Nephron (organoid): ENCODE measurements around the gene SEL1L.
"Not testable (repeated sequence)": the region's sequence is repeated elsewhere in the genome, so short reads cannot be mapped to it uniquely, and the experiment has no call there.

ENCODE experiments used
- H3K27ac Mint-ChIP-seq, 3 experiments: 2 replicates each; pipeline ENCODE4 v1.8.0; 2020; ENCODE audit warnings: mixed read lengths in 3 of 3, mild to moderate bottlenecking in 2 of 3, moderate library complexity in 1 of 3
- H3K27me3 Mint-ChIP-seq: 2 replicates; pipeline ENCODE4 v1.8.0; 2021; ENCODE audit warnings: low read depth, mild to moderate bottlenecking, moderate library complexity, mixed read lengths
- H3K36me3 Mint-ChIP-seq: 2 replicates; pipeline ENCODE4 v1.8.0; 2020; ENCODE audit warnings: low read depth, mixed read lengths
- H3K4me1 Mint-ChIP-seq: 2 replicates; pipeline ENCODE4 v1.8.0; 2020; ENCODE audit warnings: mixed read lengths
- H3K4me3 Mint-ChIP-seq, 3 experiments: 2 replicates each; pipeline ENCODE4 v1.8.0; 2020; ENCODE audit warnings: mild to moderate bottlenecking in 3 of 3, mixed read lengths in 3 of 3, moderate library complexity in 2 of 3
- H3K9me3 Mint-ChIP-seq: 2 replicates; pipeline ENCODE4 v1.8.0; 2020; ENCODE audit warnings: mixed read lengths
- TF ChIP-seq, protein P1 (sequence below), 3 experiments: fragments of 200-600 bp; sonication (generic); IDR thresholded peaks; one replicate each; pipeline ENCODE4 v1.5.0; 2021; ENCODE audit warnings: antibody characterized with exemption in 3 of 3; ENCODE audit not compliant: unreplicated experiment in 3 of 3

Gene SEL1L

DNA sequence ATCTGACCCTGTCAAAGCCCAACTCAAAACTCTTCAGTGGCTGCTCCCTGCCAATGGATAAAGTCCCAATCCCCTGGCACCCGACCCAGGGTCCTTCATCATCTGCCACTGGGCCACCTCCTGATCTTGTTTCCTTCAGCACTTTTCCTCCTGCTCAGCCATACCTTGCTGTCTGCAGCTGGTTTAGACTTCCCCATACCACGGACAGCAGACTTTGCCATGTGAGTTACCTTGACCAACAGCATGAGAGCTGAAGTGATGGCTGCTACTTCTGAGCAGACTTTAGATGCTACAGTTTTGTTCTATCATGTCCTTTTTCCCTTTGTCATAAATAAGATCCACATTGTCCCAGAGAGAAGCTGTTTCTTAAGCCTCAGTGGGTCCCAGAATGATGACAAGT lies 100.3 kb downstream of the SEL1L start:
- Mint-ChIP-seq H3K36me3 (no peaks in the 10 kb centered on the region), H3K4me1 (peaks cover 28% of the 10 kb centered on the region), H3K27me3 (peaks cover 65% of the 10 kb centered on the region), H3K9me3 (no peaks in the 10 kb centered on the region), H3K27ac (peak overlapping the region in 2 of 3 experiments; percentile 3 to 39), H3K4me3 (peak overlapping the region; percentile 18 to 82 (median 31))
- TF ChIP-seq, protein P1, sequence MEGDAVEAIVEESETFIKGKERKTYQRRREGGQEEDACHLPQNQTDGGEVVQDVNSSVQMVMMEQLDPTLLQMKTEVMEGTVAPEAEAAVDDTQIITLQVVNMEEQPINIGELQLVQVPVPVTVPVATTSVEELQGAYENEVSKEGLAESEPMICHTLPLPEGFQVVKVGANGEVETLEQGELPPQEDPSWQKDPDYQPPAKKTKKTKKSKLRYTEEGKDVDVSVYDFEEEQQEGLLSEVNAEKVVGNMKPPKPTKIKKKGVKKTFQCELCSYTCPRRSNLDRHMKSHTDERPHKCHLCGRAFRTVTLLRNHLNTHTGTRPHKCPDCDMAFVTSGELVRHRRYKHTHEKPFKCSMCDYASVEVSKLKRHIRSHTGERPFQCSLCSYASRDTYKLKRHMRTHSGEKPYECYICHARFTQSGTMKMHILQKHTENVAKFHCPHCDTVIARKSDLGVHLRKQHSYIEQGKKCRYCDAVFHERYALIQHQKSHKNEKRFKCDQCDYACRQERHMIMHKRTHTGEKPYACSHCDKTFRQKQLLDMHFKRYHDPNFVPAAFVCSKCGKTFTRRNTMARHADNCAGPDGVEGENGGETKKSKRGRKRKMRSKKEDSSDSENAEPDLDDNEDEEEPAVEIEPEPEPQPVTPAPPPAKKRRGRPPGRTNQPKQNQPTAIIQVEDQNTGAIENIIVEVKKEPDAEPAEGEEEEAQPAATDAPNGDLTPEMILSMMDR (IDR thresholded peaks at IDR 0.05; ENCODE audit: unreplicated experiment in 3 of 3): no peak

- TF ChIP-seq, protein P1 (IDR thresholded peaks at IDR 0.05; ENCODE audit: unreplicated experiment in 3 of 3): no peak
- Mint-ChIP-seq H3K4me3 (peak overlapping the region in 1 of 3 experiments; percentile 37), H3K9me3 (no peaks in the 10 kb centered on the region), H3K27ac (no peak overlapping the region), H3K36me3 (no peaks in the 10 kb centered on the region), H3K27me3 (peaks cover 58% of the 10 kb centered on the region), H3K4me1 (peaks cover 37% of the 10 kb centered on the region)
Measured at GRCh38 chr14:81432219-81432661, 101.4 kb downstream of the SEL1L start.

DNA sequence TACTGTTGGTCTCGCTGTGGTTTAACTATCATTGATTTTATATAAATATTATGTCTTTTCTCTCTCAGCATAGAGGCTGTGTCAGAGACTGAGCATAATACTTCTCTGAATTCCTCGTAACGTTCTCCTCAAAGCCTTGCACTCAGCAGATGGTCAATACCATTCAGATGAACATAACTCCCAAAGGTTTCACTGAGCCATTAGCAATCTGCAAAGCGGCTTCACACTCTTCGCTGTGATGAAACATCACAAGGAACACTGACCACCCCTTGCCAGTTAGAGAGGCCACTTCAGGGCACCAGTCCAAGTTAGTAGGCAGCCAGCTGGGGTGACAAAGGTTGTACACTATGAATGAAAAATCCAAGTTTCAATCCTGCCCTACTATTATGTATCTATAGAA lies 103.4 kb downstream of the SEL1L start:
- Mint-ChIP-seq H3K4me1 (peaks cover 38% of the 10 kb centered on the region), H3K27me3 (peaks cover 45% of the 10 kb centered on the region)
- TF ChIP-seq, protein P1 (IDR thresholded peaks at IDR 0.05; ENCODE audit: unreplicated experiment in 3 of 3): no peak

GRCh38 chr14:81429749-81430148 lies 103.9 kb downstream of the SEL1L start:
- Mint-ChIP-seq H3K27me3 (peaks cover 40% of the 10 kb centered on the region), H3K4me1 (peaks cover 33% of the 10 kb centered on the region)
- not testable (repeated sequence) for H3K27ac Mint-ChIP-seq, H3K9me3 Mint-ChIP-seq, H3K4me3 Mint-ChIP-seq, H3K36me3 Mint-ChIP-seq

More for the DNA sequence above, 103.4 kb downstream of the SEL1L start:
- no peak overlapping the region for H3K27ac Mint-ChIP-seq
- H3K4me3 Mint-ChIP-seq: no peak overlapping the region
- peaks cover 4% of the 10 kb centered on the region for H3K36me3 Mint-ChIP-seq
- no peaks in the 10 kb centered on the region for H3K9me3 Mint-ChIP-seq

- TF ChIP-seq, protein P1 (IDR thresholded peaks at IDR 0.05; ENCODE audit: unreplicated experiment in 3 of 3): no peak
- Mint-ChIP-seq H3K27me3 (peaks cover 33% of the 10 kb centered on the region), H3K4me1 (peaks cover 27% of the 10 kb centered on the region), H3K9me3 (no peaks in the 10 kb centered on the region), H3K27ac (no peak overlapping the region), H3K4me3 (no peak overlapping the region), H3K36me3 (peaks cover 10% of the 10 kb centered on the region)
Measured at GRCh38 chr14:81429028-81429427, 104.6 kb downstream of the SEL1L start.

DNA sequence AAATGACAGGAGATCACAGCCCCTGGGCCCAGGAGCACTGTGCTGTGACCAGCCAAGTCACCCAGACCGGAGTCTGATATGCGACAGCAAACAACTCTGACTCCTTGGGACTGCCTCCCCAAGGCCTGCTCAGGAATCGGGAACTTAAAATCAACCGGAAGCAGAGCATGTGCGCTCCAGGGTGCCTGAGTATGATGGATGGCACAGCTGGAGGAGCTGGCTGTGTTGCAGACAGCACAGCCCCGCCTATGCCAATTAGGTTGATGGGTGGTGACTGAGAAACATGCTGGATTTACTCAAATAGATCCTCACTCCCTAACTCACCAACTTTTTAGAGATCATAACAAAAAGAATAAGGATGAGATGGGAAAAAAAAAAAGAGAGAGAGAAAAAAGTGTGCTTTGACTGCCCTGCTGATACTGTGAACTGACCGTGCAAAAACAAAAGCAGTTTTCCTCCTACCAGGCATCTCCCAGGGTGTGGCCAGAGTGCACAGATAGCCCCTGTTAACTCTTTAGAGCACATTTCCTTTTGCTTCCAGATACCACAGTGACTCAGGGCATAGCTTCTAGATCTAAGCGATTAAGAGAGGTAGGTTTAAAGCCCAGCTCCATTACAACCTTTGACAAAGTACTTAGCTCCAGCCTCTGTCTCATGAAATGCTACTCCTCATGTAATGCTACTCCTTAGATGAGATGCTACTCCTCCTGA lies 106.2 kb downstream of the SEL1L start:
- Mint-ChIP-seq H3K27ac (peak overlapping the region in 2 of 3 experiments; percentile 28 to 61), H3K36me3 (peaks cover 10% of the 10 kb centered on the region), H3K9me3 (no peaks in the 10 kb centered on the region), H3K4me1 (peaks cover 26% of the 10 kb centered on the region), H3K4me3 (peak overlapping the region; percentile 23 to 46 (median 43)), H3K27me3 (peaks cover 18% of the 10 kb centered on the region)
- TF ChIP-seq, protein P1 (IDR thresholded peaks at IDR 0.05; ENCODE audit: unreplicated experiment in 3 of 3): no peak
